Transverse colon (tissue), 4 donors: ENCODE results near the gene PTGER3.

Experiments
- EP300 ChIP-seq: sonication (generic); formaldehyde crosslinking; IDR thresholded peaks from one replicate; pipeline ENCODE4 v1.6.1; 2017; ENCODE audit warnings: antibody characterized with exemption, low read depth
- POLR2A ChIP-seq: fragments of 450-650 bp; IDR thresholded peaks from one replicate; pipeline ENCODE4 v1.6.1; 2016; ENCODE audit warnings: antibody characterized with exemption, mild to moderate bottlenecking, moderate library complexity
- POLR2AphosphoS5 ChIP-seq, 3 donors: sonication (generic); formaldehyde crosslinking; IDR thresholded peaks; one replicate each; pipeline ENCODE4 v1.6.1; 2016; ENCODE audit warnings: antibody characterized with exemption in 3 of 3
- TF ChIP-seq, protein P1 (sequence below), 5 experiments: fragments of 200-600 bp in 3 of 5; fragments of 450-650 bp in 2 of 5; sonication (generic) in 3 of 5; IDR thresholded peaks; 1 replicate in 2 of 5; 2 replicates in 3 of 5; pipeline ENCODE4 v1.5.1; 2016 to 2017; ENCODE audit warnings: antibody characterized with exemption in 5 of 5, inconsistent platforms in 3 of 5, mild to moderate bottlenecking in 2 of 5, moderate library complexity in 1 of 5

DNA sequence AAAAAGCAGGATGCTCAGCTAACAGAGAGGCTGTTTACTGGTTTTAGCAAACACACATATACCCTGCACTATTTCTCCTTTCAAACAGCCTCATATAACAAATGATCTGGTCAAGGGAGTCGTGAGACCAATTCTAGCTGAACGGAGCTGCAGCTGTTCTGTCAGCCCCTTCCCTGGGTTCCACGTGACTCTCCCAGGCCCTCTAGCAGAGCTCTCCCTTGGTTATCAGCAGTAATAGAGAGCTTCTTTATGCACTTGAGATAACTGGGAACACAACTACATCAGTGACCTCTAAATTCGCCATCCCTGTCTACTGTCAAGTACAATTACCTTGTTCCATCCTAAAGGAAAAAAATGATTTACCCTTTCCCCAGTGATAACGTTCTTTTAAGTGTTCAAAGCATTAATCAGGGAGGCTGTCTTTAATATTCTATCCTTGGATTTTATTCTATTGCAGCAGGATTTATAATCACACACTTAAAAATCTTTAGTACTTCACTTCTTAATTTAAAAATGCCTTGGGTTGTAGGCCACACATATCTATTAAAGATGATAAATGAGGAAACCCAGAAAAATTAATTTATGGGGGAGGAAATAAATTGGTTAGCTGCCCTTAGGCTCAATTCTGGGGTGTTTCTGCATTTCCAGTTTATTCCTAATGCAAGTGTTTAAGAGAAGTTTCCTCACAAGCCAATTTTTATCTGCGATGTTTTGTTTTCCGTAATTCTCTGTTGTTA lies 28.2 kb downstream of the PTGER3 start:
- TF ChIP-seq POLR2AphosphoS5 (IDR thresholded peaks at IDR 0.05) (no peak), POLR2A (no peak), EP300 (no peak)
- TF ChIP-seq, protein P1, sequence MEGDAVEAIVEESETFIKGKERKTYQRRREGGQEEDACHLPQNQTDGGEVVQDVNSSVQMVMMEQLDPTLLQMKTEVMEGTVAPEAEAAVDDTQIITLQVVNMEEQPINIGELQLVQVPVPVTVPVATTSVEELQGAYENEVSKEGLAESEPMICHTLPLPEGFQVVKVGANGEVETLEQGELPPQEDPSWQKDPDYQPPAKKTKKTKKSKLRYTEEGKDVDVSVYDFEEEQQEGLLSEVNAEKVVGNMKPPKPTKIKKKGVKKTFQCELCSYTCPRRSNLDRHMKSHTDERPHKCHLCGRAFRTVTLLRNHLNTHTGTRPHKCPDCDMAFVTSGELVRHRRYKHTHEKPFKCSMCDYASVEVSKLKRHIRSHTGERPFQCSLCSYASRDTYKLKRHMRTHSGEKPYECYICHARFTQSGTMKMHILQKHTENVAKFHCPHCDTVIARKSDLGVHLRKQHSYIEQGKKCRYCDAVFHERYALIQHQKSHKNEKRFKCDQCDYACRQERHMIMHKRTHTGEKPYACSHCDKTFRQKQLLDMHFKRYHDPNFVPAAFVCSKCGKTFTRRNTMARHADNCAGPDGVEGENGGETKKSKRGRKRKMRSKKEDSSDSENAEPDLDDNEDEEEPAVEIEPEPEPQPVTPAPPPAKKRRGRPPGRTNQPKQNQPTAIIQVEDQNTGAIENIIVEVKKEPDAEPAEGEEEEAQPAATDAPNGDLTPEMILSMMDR (IDR thresholded peaks at IDR 0.05), result no peak
